Liver (tissue), 9 donors: Measurements from ENCODE around the gene RNF10. TPM values are rescaled to one million over a fixed set of nuclear protein-coding genes. Genes with fewer than 3 reads are reported as not detected.

Experiments used
- DNase-seq: peaks from one replicate; pipeline ENCODE4 v3.0.0-alpha.2; 2017; ENCODE audit warnings: low spot score
- H3K27ac ChIP-seq, 2 donors: one replicate each; pipeline ENCODE4 v1.7.0; 2013; ENCODE audit warnings: inconsistent platforms in 2 of 2, low read length in 2 of 2, control low read depth in 1 of 2, low read depth in 1 of 2, mild to moderate bottlenecking in 1 of 2
- H3K27me3 ChIP-seq, 4 donors: one replicate each; pipeline versions ENCODE4 v1.6.1 to v1.7.0; 2013; ENCODE audit warnings: low read length in 3 of 4, inconsistent platforms in 1 of 4, mild to moderate bottlenecking in 1 of 4, moderate library complexity in 1 of 4; ENCODE audit not compliant: control insufficient read depth in 4 of 4, insufficient read depth in 4 of 4
- H3K36me3 ChIP-seq, 4 donors: one replicate each; pipeline versions ENCODE4 v1.6.1 to v1.7.0; 2013; ENCODE audit warnings: low read length in 3 of 4, mild to moderate bottlenecking in 3 of 4, low read depth in 1 of 4, moderate library complexity in 1 of 4; ENCODE audit not compliant: control insufficient read depth in 4 of 4, insufficient read depth in 3 of 4
- H3K4me1 ChIP-seq, 4 donors: one replicate each; pipeline versions ENCODE4 v1.6.1 to v1.7.0; 2013; ENCODE audit warnings: low read length in 3 of 4, mild to moderate bottlenecking in 3 of 4, moderate library complexity in 1 of 4; ENCODE audit not compliant: control insufficient read depth in 4 of 4, insufficient read depth in 4 of 4
- H3K4me3 ChIP-seq, 3 donors: one replicate each; pipeline versions ENCODE4 v1.6.1 to v1.7.0; 2013; ENCODE audit warnings: low read length in 3 of 3, control low read depth in 1 of 3, low read depth in 1 of 3, mild to moderate bottlenecking in 1 of 3
- H3K9ac ChIP-seq, 2 donors: one replicate each; pipeline ENCODE4 v1.7.0; 2013; ENCODE audit warnings: low read length in 2 of 2, mild to moderate bottlenecking in 2 of 2, moderate library complexity in 2 of 2, control low read depth in 1 of 2, low read depth in 1 of 2
- H3K9me3 ChIP-seq, 4 donors: one replicate each; pipeline versions ENCODE4 v1.6.1 to v1.7.0; 2013; ENCODE audit warnings: low read length in 3 of 4; ENCODE audit not compliant: control insufficient read depth in 4 of 4
- EGR1 ChIP-seq, 2 donors: IDR thresholded peaks; 2 replicates each; pipeline ENCODE4 v1.6.1; 2016 to 2018; ENCODE audit warnings: antibody characterized with exemption in 2 of 2, low read depth in 2 of 2
- FOXA1 ChIP-seq: IDR thresholded peaks from 2 replicates; pipeline ENCODE4 v1.6.1; 2016; ENCODE audit warnings: antibody characterized with exemption
- HNF4A ChIP-seq, 2 donors: conservative IDR thresholded peaks; 2 replicates each; pipeline ENCODE4 v1.6.1; 2016; ENCODE audit warnings: antibody characterized with exemption in 2 of 2, mild to moderate bottlenecking in 2 of 2
- HNF4G ChIP-seq: IDR thresholded peaks from 2 replicates; pipeline ENCODE4 v1.6.1; 2016; ENCODE audit warnings: antibody characterized with exemption
- JUND ChIP-seq, 2 donors: IDR thresholded peaks; 2 replicates each; pipeline ENCODE4 v1.6.1; 2016; ENCODE audit warnings: antibody characterized with exemption in 2 of 2
- NR2F2 ChIP-seq: IDR thresholded peaks from 2 replicates; pipeline ENCODE4 v1.6.1; 2016; ENCODE audit warnings: antibody characterized with exemption
- RAD21 ChIP-seq, 2 donors: IDR thresholded peaks; 2 replicates each; pipeline ENCODE4 v1.6.1; 2016; ENCODE audit warnings: antibody characterized with exemption in 2 of 2, mild to moderate bottlenecking in 2 of 2
- RXRA ChIP-seq, 2 donors: IDR thresholded peaks; 2 replicates each; pipeline ENCODE4 v1.6.1; 2017 to 2018; ENCODE audit warnings: antibody characterized with exemption in 2 of 2, mild to moderate bottlenecking in 1 of 2
- SP1 ChIP-seq: IDR thresholded peaks from 2 replicates; pipeline ENCODE4 v1.6.1; 2018; ENCODE audit warnings: antibody characterized with exemption, mild to moderate bottlenecking
- TAF1 ChIP-seq: conservative IDR thresholded peaks from 2 replicates; pipeline ENCODE4 v1.6.1; 2016; ENCODE audit warnings: antibody characterized with exemption, mild to moderate bottlenecking
- YY1 ChIP-seq: IDR thresholded peaks from 2 replicates; pipeline ENCODE4 v1.6.1; 2016; ENCODE audit warnings: antibody characterized with exemption, mild to moderate bottlenecking
- WGBS: extraction: QIAGEN DNeasy Blood & Tissue Kit; methylation state at CpG from one replicate; pipeline ENCODE4 v1.1.7; 2013; 5-methylcytosine and 5-hydroxymethylcytosine counted together
- polyA plus RNA-seq, 2 donors: library from polyadenylated mRNA; stranded (reverse) in 1 of 2; unstranded in 1 of 2; fragments of 200-250 nt in 1 of 2; fragments of >200 nt in 1 of 2; fragmentation: Nextera tagmentation in 1 of 2; extraction: Ambion mirVana in 1 of 2; gene quantifications; one replicate each; pipeline versions ENCODE4 v1.2.1 to v1.2.3, GENCODE V29; 2013 to 2015
- total RNA-seq, 2 donors: library from RNA; depleted of rRNA; stranded (reverse); fragments of >200 nt; gene quantifications; one replicate each; pipeline ENCODE4 v1.2.3, GENCODE V29; 2014
- TF ChIP-seq, protein P1 (sequence below): IDR thresholded peaks from 2 replicates; pipeline ENCODE4 v1.6.1; 2016; ENCODE audit warnings: antibody characterized with exemption
- TF ChIP-seq, protein P2 (sequence below): IDR thresholded peaks from 2 replicates; pipeline ENCODE4 v1.6.1; 2016; ENCODE audit warnings: antibody characterized with exemption, mild to moderate bottlenecking
- TF ChIP-seq, protein P3 (sequence below): IDR thresholded peaks from 2 replicates; pipeline ENCODE4 v1.6.1; 2016; ENCODE audit warnings: antibody characterized with exemption
- TF ChIP-seq, protein P4 (sequence below): fragments of 150-350 bp; IDR thresholded peaks from 2 replicates; pipeline ENCODE4 v1.5.1; 2017; ENCODE audit warnings: improper control_type of control experiment, low read depth, low read length; ENCODE audit not compliant: missing input control
- TF ChIP-seq, protein P5 (sequence below): IDR thresholded peaks from 2 replicates; pipeline ENCODE4 v1.6.1; 2016; ENCODE audit warnings: antibody characterized with exemption
- donor health status: healthy.
- donor health status: healthy.
- donor health status: healthy.
- donor health status: healthy.
- donor health status: healthy.

RNF10 gene
- total and polyA plus RNA-seq, 4 donors, result 48.0 to 157 (median 75.6) TPM

DNA sequence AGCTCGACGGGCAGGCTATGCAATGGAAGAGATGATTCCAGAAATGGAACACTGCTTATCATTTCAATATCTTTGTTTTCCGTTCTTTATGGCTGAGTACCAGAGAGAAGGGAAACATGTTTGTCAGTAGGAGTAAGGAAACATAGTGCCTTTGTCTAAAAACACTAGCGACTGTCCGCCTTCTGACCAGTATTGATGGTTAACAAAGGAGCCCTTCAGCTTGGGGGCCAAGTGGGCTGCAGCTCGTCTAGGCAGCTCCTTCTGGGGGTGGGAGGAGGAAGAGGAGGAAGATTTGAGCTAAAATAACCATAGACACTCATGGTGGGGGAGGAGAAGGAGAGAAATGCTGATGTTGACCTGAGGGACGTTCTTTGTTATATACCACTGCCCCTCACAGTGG is 20.2 kb upstream of the RNF10 start:
- peaks cover 10 to 38% (median 30%) of the 10 kb centered on the region in 4 donors for H3K36me3 ChIP-seq
- TF ChIP-seq, protein P1, sequence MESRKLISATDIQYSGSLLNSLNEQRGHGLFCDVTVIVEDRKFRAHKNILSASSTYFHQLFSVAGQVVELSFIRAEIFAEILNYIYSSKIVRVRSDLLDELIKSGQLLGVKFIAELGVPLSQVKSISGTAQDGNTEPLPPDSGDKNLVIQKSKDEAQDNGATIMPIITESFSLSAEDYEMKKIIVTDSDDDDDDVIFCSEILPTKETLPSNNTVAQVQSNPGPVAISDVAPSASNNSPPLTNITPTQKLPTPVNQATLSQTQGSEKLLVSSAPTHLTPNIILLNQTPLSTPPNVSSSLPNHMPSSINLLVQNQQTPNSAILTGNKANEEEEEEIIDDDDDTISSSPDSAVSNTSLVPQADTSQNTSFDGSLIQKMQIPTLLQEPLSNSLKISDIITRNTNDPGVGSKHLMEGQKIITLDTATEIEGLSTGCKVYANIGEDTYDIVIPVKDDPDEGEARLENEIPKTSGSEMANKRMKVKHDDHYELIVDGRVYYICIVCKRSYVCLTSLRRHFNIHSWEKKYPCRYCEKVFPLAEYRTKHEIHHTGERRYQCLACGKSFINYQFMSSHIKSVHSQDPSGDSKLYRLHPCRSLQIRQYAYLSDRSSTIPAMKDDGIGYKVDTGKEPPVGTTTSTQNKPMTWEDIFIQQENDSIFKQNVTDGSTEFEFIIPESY, result no peak
- no peak for TF ChIP-seq SP1
- no peak for TF ChIP-seq YY1
- TF ChIP-seq, protein P2, sequence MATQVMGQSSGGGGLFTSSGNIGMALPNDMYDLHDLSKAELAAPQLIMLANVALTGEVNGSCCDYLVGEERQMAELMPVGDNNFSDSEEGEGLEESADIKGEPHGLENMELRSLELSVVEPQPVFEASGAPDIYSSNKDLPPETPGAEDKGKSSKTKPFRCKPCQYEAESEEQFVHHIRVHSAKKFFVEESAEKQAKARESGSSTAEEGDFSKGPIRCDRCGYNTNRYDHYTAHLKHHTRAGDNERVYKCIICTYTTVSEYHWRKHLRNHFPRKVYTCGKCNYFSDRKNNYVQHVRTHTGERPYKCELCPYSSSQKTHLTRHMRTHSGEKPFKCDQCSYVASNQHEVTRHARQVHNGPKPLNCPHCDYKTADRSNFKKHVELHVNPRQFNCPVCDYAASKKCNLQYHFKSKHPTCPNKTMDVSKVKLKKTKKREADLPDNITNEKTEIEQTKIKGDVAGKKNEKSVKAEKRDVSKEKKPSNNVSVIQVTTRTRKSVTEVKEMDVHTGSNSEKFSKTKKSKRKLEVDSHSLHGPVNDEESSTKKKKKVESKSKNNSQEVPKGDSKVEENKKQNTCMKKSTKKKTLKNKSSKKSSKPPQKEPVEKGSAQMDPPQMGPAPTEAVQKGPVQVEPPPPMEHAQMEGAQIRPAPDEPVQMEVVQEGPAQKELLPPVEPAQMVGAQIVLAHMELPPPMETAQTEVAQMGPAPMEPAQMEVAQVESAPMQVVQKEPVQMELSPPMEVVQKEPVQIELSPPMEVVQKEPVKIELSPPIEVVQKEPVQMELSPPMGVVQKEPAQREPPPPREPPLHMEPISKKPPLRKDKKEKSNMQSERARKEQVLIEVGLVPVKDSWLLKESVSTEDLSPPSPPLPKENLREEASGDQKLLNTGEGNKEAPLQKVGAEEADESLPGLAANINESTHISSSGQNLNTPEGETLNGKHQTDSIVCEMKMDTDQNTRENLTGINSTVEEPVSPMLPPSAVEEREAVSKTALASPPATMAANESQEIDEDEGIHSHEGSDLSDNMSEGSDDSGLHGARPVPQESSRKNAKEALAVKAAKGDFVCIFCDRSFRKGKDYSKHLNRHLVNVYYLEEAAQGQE, result no peak
- no peak for TF ChIP-seq JUND (IDR thresholded peaks at IDR 0.05)
- TF ChIP-seq, protein P3, sequence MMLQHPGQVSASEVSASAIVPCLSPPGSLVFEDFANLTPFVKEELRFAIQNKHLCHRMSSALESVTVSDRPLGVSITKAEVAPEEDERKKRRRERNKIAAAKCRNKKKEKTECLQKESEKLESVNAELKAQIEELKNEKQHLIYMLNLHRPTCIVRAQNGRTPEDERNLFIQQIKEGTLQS, result no peak
- TF ChIP-seq FOXA1, result no peak
- TF ChIP-seq, protein P4, sequence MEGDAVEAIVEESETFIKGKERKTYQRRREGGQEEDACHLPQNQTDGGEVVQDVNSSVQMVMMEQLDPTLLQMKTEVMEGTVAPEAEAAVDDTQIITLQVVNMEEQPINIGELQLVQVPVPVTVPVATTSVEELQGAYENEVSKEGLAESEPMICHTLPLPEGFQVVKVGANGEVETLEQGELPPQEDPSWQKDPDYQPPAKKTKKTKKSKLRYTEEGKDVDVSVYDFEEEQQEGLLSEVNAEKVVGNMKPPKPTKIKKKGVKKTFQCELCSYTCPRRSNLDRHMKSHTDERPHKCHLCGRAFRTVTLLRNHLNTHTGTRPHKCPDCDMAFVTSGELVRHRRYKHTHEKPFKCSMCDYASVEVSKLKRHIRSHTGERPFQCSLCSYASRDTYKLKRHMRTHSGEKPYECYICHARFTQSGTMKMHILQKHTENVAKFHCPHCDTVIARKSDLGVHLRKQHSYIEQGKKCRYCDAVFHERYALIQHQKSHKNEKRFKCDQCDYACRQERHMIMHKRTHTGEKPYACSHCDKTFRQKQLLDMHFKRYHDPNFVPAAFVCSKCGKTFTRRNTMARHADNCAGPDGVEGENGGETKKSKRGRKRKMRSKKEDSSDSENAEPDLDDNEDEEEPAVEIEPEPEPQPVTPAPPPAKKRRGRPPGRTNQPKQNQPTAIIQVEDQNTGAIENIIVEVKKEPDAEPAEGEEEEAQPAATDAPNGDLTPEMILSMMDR, result no peak
- TF ChIP-seq RXRA (IDR thresholded peaks at IDR 0.05), result no peak
- TF ChIP-seq EGR1 (IDR thresholded peaks at IDR 0.05; ENCODE audit: low read depth in 2 of 2), result no peak
- no peak for TF ChIP-seq HNF4G
- no peak for TF ChIP-seq TAF1
- TF ChIP-seq, protein P5, sequence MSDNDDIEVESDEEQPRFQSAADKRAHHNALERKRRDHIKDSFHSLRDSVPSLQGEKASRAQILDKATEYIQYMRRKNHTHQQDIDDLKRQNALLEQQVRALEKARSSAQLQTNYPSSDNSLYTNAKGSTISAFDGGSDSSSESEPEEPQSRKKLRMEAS, result no peak
- WGBS, result 94% methylated on average over 7 of the region's 7 CpGs

DNA sequence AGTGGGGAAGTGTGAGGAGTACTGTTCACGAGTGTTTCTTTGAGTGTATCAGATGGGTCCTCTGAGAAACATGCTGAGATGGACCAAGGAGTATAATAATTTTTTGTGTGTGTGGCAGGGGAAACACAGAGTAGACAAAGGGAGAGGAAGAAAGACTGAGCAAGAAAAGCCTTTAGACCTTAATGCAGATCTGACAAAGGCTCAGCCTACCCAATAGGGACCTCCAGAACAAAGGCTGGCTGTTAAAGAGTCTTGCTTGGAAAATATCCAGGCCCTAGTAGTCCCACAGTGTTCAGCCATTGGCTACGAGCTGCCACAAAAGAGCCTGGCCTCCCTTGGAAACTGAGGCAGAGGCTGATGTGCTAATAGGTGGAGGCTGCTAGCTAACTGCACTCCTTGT is 18.7 kb upstream of the RNF10 start:
- H3K9ac ChIP-seq, result no peak overlapping the region
- DNase-seq, result no peak
- no peak overlapping the region for H3K4me3 ChIP-seq
- H3K27me3 ChIP-seq, result no peaks in the 10 kb centered on the region
- H3K36me3 ChIP-seq, result peaks cover 8 to 27% (median 22%) of the 10 kb centered on the region in 4 donors
- H3K4me1 ChIP-seq, result no peaks in the 10 kb centered on the region
- no peaks in the 10 kb centered on the region for H3K9me3 ChIP-seq
- no peak overlapping the region for H3K27ac ChIP-seq
- 92% methylated on average over 2 of the region's 2 CpGs for WGBS
- TF ChIP-seq RXRA (IDR thresholded peaks at IDR 0.05) (no peak), JUND (IDR thresholded peaks at IDR 0.05) (no peak), TAF1 (no peak), RAD21 (IDR thresholded peaks at IDR 0.05) (no peak), EGR1 (IDR thresholded peaks at IDR 0.05; ENCODE audit: low read depth in 2 of 2) (no peak), HNF4A (conservative IDR thresholded peaks at IDR 0.05) (no peak), NR2F2 (no peak)
- TF ChIP-seq, protein P1, result no peak
- TF ChIP-seq, protein P5, result no peak
- TF ChIP-seq, protein P2, result no peak

More for the DNA sequence above, 20.2 kb upstream of the RNF10 start:
- Histone ChIP-seq H3K27me3 (no peaks in the 10 kb centered on the region), H3K9me3 (no peaks in the 10 kb centered on the region), H3K9ac (no peak overlapping the region), H3K4me3 (no peak overlapping the region), H3K27ac (no peak overlapping the region), H3K4me1 (no peaks in the 10 kb centered on the region)
- no peak for DNase-seq
